ENCODE measurements around the gene ETV6. TPM values are rescaled to one million over a fixed set of nuclear protein-coding genes. Genes with fewer than 3 reads are reported as not detected.

The ETV6 gene
- total and polyA plus RNA-seq, 2 of the 8 experiments (the other 6 are each of a cell fraction or from before 2014, with no cell fraction given) = 5.5 to 23.9 TPM

- no peak overlapping the region for H3K18ac ChIP-seq (ENCODE audit: extremely low read depth, low read length)
- no peak overlapping the region for H3K27ac ChIP-seq (ENCODE audit: low read depth, low read length)
- H3K4ac ChIP-seq (replicated peaks; ENCODE audit: insufficient read length, low read depth, low read length) = no peak overlapping the region
- no peak overlapping the region for H2BK120ac ChIP-seq (replicated peaks; ENCODE audit: low read depth, low read length)
- H2AFZ ChIP-seq (ENCODE audit: low read length) = no peak overlapping the region
- H3K23me2 ChIP-seq (ENCODE audit: low read depth, low read length) = no peaks in the 10 kb centered on the region
- H3K4me3 ChIP-seq (ENCODE audit: extremely low read depth in 1 of 4, insufficient read depth in 2 of 4, low read depth in 3 of 4, low read length in 4 of 4) = no peak overlapping the region
- DNase-seq (ENCODE audit: low read depth in 1 of 2, low spot score in 2 of 2) = no peak
- no peak overlapping the region for H2BK15ac ChIP-seq (ENCODE audit: low read length)
- H2AK5ac ChIP-seq (ENCODE audit: low read depth, low read length) = no peak overlapping the region
- no peaks in the 10 kb centered on the region for H3K79me2 ChIP-seq (ENCODE audit: control insufficient read depth in 1 of 2, insufficient read depth in 2 of 2, low read length in 2 of 2)
- CTCF ChIA-PET (ENCODE audit: partially characterized antibody) = interaction anchor here (1.4 kb wide), 1 partner anchor 254 kb away, joined by 3 read pairs; no protein-coding TSS in a partner anchor
- no peaks in the 10 kb centered on the region for H3K27me3 ChIP-seq (replicated peaks in 1 of 4; ENCODE audit: control insufficient read depth in 3 of 4, extremely low read depth in 1 of 4, insufficient read depth in 3 of 4, low read length in 3 of 4)
- peaks cover 0 to 4% (median 2%) of the 10 kb centered on the region in 4 experiments; a peak in 1 of 8 replicates for H3K36me3 ChIP-seq (ENCODE audit: control insufficient read depth in 2 of 4, insufficient read depth in 4 of 4, low read length in 3 of 4)
- no peak overlapping the region for H4K91ac ChIP-seq (replicated peaks; ENCODE audit: insufficient read length, low read length)
- 90% methylated on average over 8 of the region's 8 CpGs; no CpG with 5 or more reads in 1 of the 2 experiments for WGBS, 2 experiments (ENCODE audit: extremely low coverage in 1 of 2, insufficient coverage in 1 of 2, insufficient read length in 1 of 2, insufficient replicate concordance in 2 of 2, low coverage in 1 of 2, low lambda C conversion rate in 2 of 2, missing lambda C conversion rate in 1 of 2)
- H3K9me3 ChIP-seq (ENCODE audit: insufficient read depth in 2 of 2, low read depth in 1 of 2, low read length in 1 of 2) = no peaks in the 10 kb centered on the region
- H2BK20ac ChIP-seq (ENCODE audit: low read length) = no peak overlapping the region
- no peak for FAIRE-seq
- no peak overlapping the region for H3K9ac ChIP-seq (replicated peaks in 1 of 4; ENCODE audit: extremely low read depth in 1 of 4, low read depth in 3 of 4, low read length in 3 of 4)
- H2BK5ac ChIP-seq (ENCODE audit: low read depth, low read length) = no peak overlapping the region
- H3K4me1 ChIP-seq (replicated peaks in 1 of 4; ENCODE audit: control insufficient read depth in 3 of 4, insufficient read depth in 4 of 4, low read length in 3 of 4) = no peaks in the 10 kb centered on the region
- H3K14ac ChIP-seq (ENCODE audit: insufficient read length) = no peak overlapping the region
- H4K5ac ChIP-seq (ENCODE audit: insufficient read length, low read depth, low read length) = no peak overlapping the region
- H3K23ac ChIP-seq (ENCODE audit: insufficient read length) = no peak overlapping the region
- POLR2A ChIA-PET (ENCODE audit: partially characterized antibody) = no interaction called here
- no peak overlapping the region for H4K8ac ChIP-seq (ENCODE audit: extremely low read depth, insufficient read depth, low read length)
- no peak overlapping the region for H2BK12ac ChIP-seq (ENCODE audit: low read depth, low read length)
- H3K4me2 ChIP-seq (ENCODE audit: insufficient read depth in 1 of 2, low read depth in 2 of 2, low read length in 2 of 2) = no peak overlapping the region
- no peaks in the 10 kb centered on the region for H4K20me1 ChIP-seq (replicated peaks in 1 of 2; ENCODE audit: control insufficient read depth in 1 of 2, insufficient read depth in 2 of 2, low read length in 2 of 2)
- H3K56ac ChIP-seq (replicated peaks; ENCODE audit: insufficient read length, low read depth, low read length) = no peak overlapping the region
- no peaks in the 10 kb centered on the region for H3K79me1 ChIP-seq (ENCODE audit: low read depth, low read length)
- TF ChIP-seq BCL11A (IDR thresholded peaks at IDR 0.05; ENCODE audit: low read depth in 2 of 2, low read length in 2 of 2) (no peak), HDAC2 (IDR thresholded peaks at IDR 0.05; ENCODE audit: borderline replicate concordance in 1 of 2, low read depth in 2 of 2, low read length in 2 of 2) (no peak), SIN3A (conservative IDR thresholded peaks at IDR 0.05 in 1 of 2, IDR thresholded peaks at IDR 0.05 in 1 of 2; ENCODE audit: low read depth in 1 of 2, low read length in 2 of 2) (no peak), RBBP5 (IDR thresholded peaks at IDR 0.05; ENCODE audit: borderline replicate concordance, low read depth, low read length) (no peak), NANOG (IDR thresholded peaks at IDR 0.05; ENCODE audit: insufficient read depth, low read depth, low read length, poor library complexity, severe bottlenecking) (no peak), SIX5 (IDR thresholded peaks at IDR 0.05; ENCODE audit: low read depth, low read length) (no peak), EGR1 (IDR thresholded peaks at IDR 0.05; ENCODE audit: borderline replicate concordance, low read depth, low read length) (no peak), BACH1 (IDR thresholded peaks at IDR 0.05; ENCODE audit: low read length) (no peak), JUN (IDR thresholded peaks at IDR 0.05; ENCODE audit: low read depth, low read length) (no peak), CBX5 (IDR thresholded peaks at IDR 0.05; ENCODE audit: low read depth, low read length) (no peak), TCF12 (IDR thresholded peaks at IDR 0.05; ENCODE audit: low read depth, low read length) (no peak), SAP30 (IDR thresholded peaks at IDR 0.05; ENCODE audit: insufficient read depth, insufficient replicate concordance, low read length) (no peak), TBP (IDR thresholded peaks at IDR 0.05; ENCODE audit: low read depth, low read length) (no peak), SP4 (IDR thresholded peaks at IDR 0.05; ENCODE audit: low read length) (no peak), SUZ12 (IDR thresholded peaks at IDR 0.05; ENCODE audit: low read length) (no peak)
These were observed 190.9 kb downstream of the ETV6 start for GRCh38 chr12:11840366-11840765.

Measured in H1 (cell line).